Skin of body (tissue), 2 donors: ENCODE results near the gene ABCA6. TPM values are rescaled to one million over a fixed set of nuclear protein-coding genes. Genes with fewer than 3 reads are reported as not detected.
A peak's percentile ranks its signal among the peaks of the same experiment; 100 is the strongest.
"Not testable (repeated sequence)": the region's sequence is repeated elsewhere in the genome, so short reads cannot be mapped to it uniquely, and the experiment has no call there.

Experiments
- DNase-seq: peaks from one replicate; lab custom pipeline; 2025; lab: John Stamatoyannopoulos, UW
- total RNA-seq: library from RNA; depleted of rRNA; stranded (reverse); fragments of >200 nt; gene quantifications from one replicate; pipeline ENCODE4 v1.2.3, GENCODE V29; 2014

Gene ABCA6
- total RNA-seq, 1 donor from 2014 or later, result 46.1 TPM

GRCh38 chr17:69078864-69079263 is 62.8 kb downstream of the ABCA6 start:
- no peak for DNase-seq

GRCh38 chr17:69075823-69076222 is 65.9 kb downstream of the ABCA6 start:
- no peak for DNase-seq

- not testable (repeated sequence) for DNase-seq
Measured at GRCh38 chr17:69073392-69073791, 68.3 kb downstream of the ABCA6 start.

- not testable (repeated sequence) for DNase-seq
Measured at GRCh38 chr17:69072803-69073256, 68.9 kb downstream of the ABCA6 start.

GRCh38 chr17:69071233-69071586 is 70.5 kb downstream of the ABCA6 start:
- DNase-seq, result not testable (repeated sequence)

- DNase-seq, result not testable (repeated sequence)
Measured at GRCh38 chr17:69070378-69071232, 71.1 kb downstream of the ABCA6 start.

- no peak for DNase-seq
Measured at GRCh38 chr17:69069226-69069750, 72.4 kb downstream of the ABCA6 start.

GRCh38 chr17:69067274-69068047 is 74.2 kb downstream of the ABCA6 start:
- DNase-seq, result no peak

- no peak for DNase-seq
Measured at GRCh38 chr17:69066482-69066881, 75.2 kb downstream of the ABCA6 start.

- DNase-seq, result no peak
Measured at GRCh38 chr17:69065113-69065512, 76.6 kb downstream of the ABCA6 start.

GRCh38 chr17:69064476-69064875 is 77.2 kb downstream of the ABCA6 start:
- no peak for DNase-seq

- DNase-seq, result no peak
Measured at GRCh38 chr17:69064001-69064400, 77.7 kb downstream of the ABCA6 start.

- no peak for DNase-seq
Measured at GRCh38 chr17:69062860-69063581, 78.7 kb downstream of the ABCA6 start.

GRCh38 chr17:69061721-69062556 is 79.8 kb downstream of the ABCA6 start:
- peak; percentile 56 for DNase-seq

- peak; percentile 98 for DNase-seq
Measured at GRCh38 chr17:69060822-69061221, 80.9 kb downstream of the ABCA6 start, which contains the start of gene ABCA9. ABCA9 (minus strand) TSS chr17:69060927; CDS start chr17:69051126, 9,801 bp downstream.

- DNase-seq, result no peak
Measured at GRCh38 chr17:69059458-69060175, 82.1 kb downstream of the ABCA6 start.

GRCh38 chr17:69058165-69058564 is 83.5 kb downstream of the ABCA6 start:
- DNase-seq, result no peak

GRCh38 chr17:69057280-69057679 is 84.4 kb downstream of the ABCA6 start:
- no peak for DNase-seq

- no peak for DNase-seq
Measured at GRCh38 chr17:69056179-69056823, 85.4 kb downstream of the ABCA6 start.
